GM12878 (cell line): Measurements from ENCODE around the gene CAMKMT. TPM values are rescaled to one million over a fixed set of nuclear protein-coding genes. Genes with fewer than 3 reads are reported as not detected.

Source experiments
- ATAC-seq: fragments of 200-7000 bp; cut with Tn5 transposase; 3 replicates; pipeline ENCODE4 v1.9.1; 2020; ENCODE audit warnings: mild to moderate bottlenecking, moderate library complexity
- BruUV-seq: library from RNA; stranded (reverse); fragments of 400-500 nt; replicated peaks from 2 replicates; lab custom pipeline; 2021; lab: Mats Ljungman, UMichigan
- CTCF ChIA-PET: fragments of 300-600 bp; sonication (Branson Sonifier 250); formaldehyde crosslinking; extraction: SDS; loops from one replicate; lab custom pipeline; 2021; ENCODE audit warnings: inconsistent platforms; lab: Yijun Ruan, JAX
- POLR2A ChIA-PET: fragments of 350-600 bp; formaldehyde crosslinking; extraction: SDS; loops from one replicate; lab custom pipeline; 2021; ENCODE audit warnings: inconsistent platforms; lab: Charles Lee
- RAD21 ChIA-PET: fragments of 300-600 bp; sonication (Branson Sonifier 250); formaldehyde crosslinking; loops from one replicate; lab custom pipeline; 2023; ENCODE audit warnings: antibody characterized with exemption; ENCODE audit not compliant: unreplicated experiment; lab: Charles Lee
- SMC1A ChIA-PET: fragments of 300-600 bp; sonication (Branson Sonifier 250); formaldehyde crosslinking; loops from one replicate; lab custom pipeline; 2023; ENCODE audit not compliant: unreplicated experiment, uncharacterized antibody; lab: Charles Lee
- DNase-seq: peaks from one replicate; pipeline ENCODE4 v3.0.0-alpha.2; 2011; ENCODE audit warnings: low read depth, low spot score
- FAIRE-seq: peaks from 3 replicates; lab custom pipeline; 2011; peaks lifted over from hg19 to GRCh38; lab: Jason Lieb, UNC
- H2AFZ ChIP-seq: 2 replicates; pipeline ENCODE4 v1.6.0; 2011; ENCODE audit warnings: low read depth, low read length, control low read depth; ENCODE audit not compliant: control insufficient read depth
- H3K27ac ChIP-seq: 2 replicates; pipeline ENCODE4 v1.5.1; 2011; ENCODE audit warnings: control low read depth; ENCODE audit not compliant: control insufficient read depth, insufficient read depth
- H3K27me3 ChIP-seq, 2 experiments: replicated peaks in 1 of 2; 2 replicates each; pipeline versions ENCODE4 v1.6.0 to v1.6.1; 2011; ENCODE audit warnings: low read length in 1 of 2; ENCODE audit not compliant: control insufficient read depth in 2 of 2, insufficient read depth in 2 of 2
- H3K36me3 ChIP-seq, 2 experiments: 2 replicates each; pipeline ENCODE4 v1.5.1; 2011; ENCODE audit warnings: low read length in 1 of 2; ENCODE audit not compliant: control insufficient read depth in 2 of 2, insufficient read depth in 2 of 2
- H3K4me1 ChIP-seq: 2 replicates; pipeline ENCODE4 v1.6.1; 2011; ENCODE audit warnings: mild to moderate bottlenecking, low read length, moderate library complexity, mixed read lengths; ENCODE audit not compliant: control insufficient read depth, insufficient read depth
- H3K4me2 ChIP-seq: 2 replicates; pipeline ENCODE4 v1.6.0; 2011; ENCODE audit warnings: control low read depth; ENCODE audit not compliant: control insufficient read depth, insufficient read depth
- H3K4me3 ChIP-seq: fragments of 200-600 bp; sonication (generic); 2 replicates; pipeline ENCODE4 v1.5.1; 2016
- H3K79me2 ChIP-seq: 2 replicates; pipeline ENCODE4 v1.6.0; 2011; ENCODE audit warnings: low read length; ENCODE audit not compliant: control insufficient read depth, insufficient read depth
- H3K9ac ChIP-seq: 2 replicates; pipeline ENCODE4 v1.8.0; 2011; ENCODE audit warnings: low read length, control low read depth, mixed read lengths; ENCODE audit not compliant: control insufficient read depth, insufficient read depth
- H3K9me3 ChIP-seq: replicated peaks from 3 replicates; pipeline ENCODE4 v1.5.1; 2011; ENCODE audit warnings: mild to moderate bottlenecking, low read length; ENCODE audit not compliant: control insufficient read depth, insufficient read depth
- H4K20me1 ChIP-seq: 2 replicates; pipeline ENCODE4 v1.6.0; 2011; ENCODE audit not compliant: control insufficient read depth, insufficient read depth
- ATF2 ChIP-seq: IDR thresholded peaks from 2 replicates; pipeline ENCODE4 v1.6.1; 2012; ENCODE audit warnings: low read length, inconsistent platforms
- BACH1 ChIP-seq: fragments of 450-650 bp; IDR thresholded peaks from 2 replicates; pipeline ENCODE4 v1.6.1; 2017; ENCODE audit warnings: mild to moderate bottlenecking, borderline replicate concordance
- EP300 ChIP-seq, 2 experiments: fragments of 150-350 bp in 1 of 2; IDR thresholded peaks; 2 replicates each; pipeline ENCODE4 v1.6.1; 2011 to 2012; ENCODE audit warnings: low read depth in 2 of 2, low read length in 2 of 2, borderline replicate concordance in 1 of 2, improper control_type of control experiment in 1 of 2, inconsistent platforms in 1 of 2; ENCODE audit not compliant: control insufficient read depth in 1 of 2
- FOXK2 ChIP-seq: fragments of 450-650 bp; IDR thresholded peaks from 2 replicates; pipeline ENCODE4 v1.6.1; 2017; ENCODE audit warnings: mild to moderate bottlenecking, moderate library complexity
- GABPA ChIP-seq: IDR thresholded peaks from 2 replicates; pipeline ENCODE4 v1.6.1; 2014; ENCODE audit warnings: antibody characterized with exemption, low read depth, mild to moderate bottlenecking, inconsistent platforms
- HDAC6 ChIP-seq: fragments of 200-600 bp; sonication (generic); IDR thresholded peaks from one replicate; pipeline ENCODE4 v1.8.0; 2017; ENCODE audit warnings: antibody characterized with exemption; ENCODE audit not compliant: unreplicated experiment
- IRF4 ChIP-seq: IDR thresholded peaks from 2 replicates; pipeline ENCODE4 v1.6.1; 2011; ENCODE audit warnings: low read depth, low read length
- KDM1A ChIP-seq: fragments of 200-600 bp; sonication (generic); IDR thresholded peaks from 2 replicates; pipeline ENCODE4 v1.6.1; 2016; ENCODE audit warnings: borderline replicate concordance
- KLF5 ChIP-seq: fragments of 450-650 bp; IDR thresholded peaks from 2 replicates; pipeline ENCODE4 v1.6.1; 2014; ENCODE audit warnings: mild to moderate bottlenecking; ENCODE audit not compliant: partially characterized antibody
- NFYB ChIP-seq: IDR thresholded peaks from 2 replicates; pipeline ENCODE4 v1.6.1; 2011; ENCODE audit warnings: low read depth, mild to moderate bottlenecking, low read length, improper control_type of control experiment, moderate library complexity; ENCODE audit not compliant: insufficient read depth
- NR2F1 ChIP-seq: fragments of 450-650 bp; conservative IDR thresholded peaks from 2 replicates; pipeline ENCODE4 v1.6.1; 2017; ENCODE audit warnings: mild to moderate bottlenecking
- PAX5 ChIP-seq: IDR thresholded peaks from 2 replicates; pipeline ENCODE4 v1.6.1; 2011; ENCODE audit warnings: low read depth, low read length, borderline replicate concordance
- POLR2A ChIP-seq: IDR thresholded peaks from 2 replicates; pipeline ENCODE4 v1.6.1; 2011; ENCODE audit warnings: low read depth, mild to moderate bottlenecking, low read length
- RCOR1 ChIP-seq: conservative IDR thresholded peaks from 2 replicates; pipeline ENCODE4 v1.6.1; 2012; ENCODE audit warnings: low read depth, low read length, improper control_type of control experiment
- SPI1 ChIP-seq: IDR thresholded peaks from 2 replicates; pipeline ENCODE4 v1.6.1; 2011; ENCODE audit warnings: low read depth, mild to moderate bottlenecking, low read length, moderate library complexity, borderline replicate concordance; ENCODE audit not compliant: insufficient read depth
- STAT1 ChIP-seq: fragments of 450-650 bp; conservative IDR thresholded peaks from 2 replicates; pipeline ENCODE4 v1.6.1; 2014; ENCODE audit warnings: antibody characterized with exemption, mild to moderate bottlenecking
- TAF1 ChIP-seq: IDR thresholded peaks from 2 replicates; pipeline ENCODE4 v1.6.1; 2011; ENCODE audit warnings: mild to moderate bottlenecking, low read depth, low read length, borderline replicate concordance
- TCF12 ChIP-seq: IDR thresholded peaks from 2 replicates; pipeline ENCODE4 v1.6.1; 2011; ENCODE audit warnings: low read depth, mild to moderate bottlenecking, low read length
- WRNIP1 ChIP-seq: IDR thresholded peaks from 2 replicates; pipeline ENCODE4 v1.6.1; 2011; ENCODE audit warnings: low read depth, low read length, improper control_type of control experiment, borderline replicate concordance
- ZNF687 ChIP-seq: fragments of 450-650 bp; IDR thresholded peaks from 2 replicates; pipeline ENCODE4 v1.6.1; 2017; ENCODE audit warnings: mild to moderate bottlenecking, moderate library complexity
- WGBS: methylation state at CpG from one replicate; pipeline ENCODE4 v1.1.6; 2016; ENCODE audit warnings: low lambda C conversion rate; ENCODE audit not compliant: insufficient replicate concordance, insufficient coverage; ENCODE audit errors: missing lambda C conversion rate; 5-methylcytosine and 5-hydroxymethylcytosine counted together
- in situ Hi-C: fragments of 300-500 bp; cut with MboI; formaldehyde crosslinking; loops from 9 replicates; pipeline ENCODE4 v1.14.3; 2018; ENCODE audit warnings: mixed read lengths
- intact Hi-C: fragments of 100-400 bp; cut with micrococcal nuclease; formaldehyde crosslinking; loops from one replicate; pipeline ENCODE4 v1.14.2; 2022; ENCODE audit not compliant: unreplicated experiment
- polyA plus RNA-seq, 11 experiments: library from polyadenylated mRNA; depleted of rRNA in 4 of 11; unstranded in 6 of 11; stranded (reverse) in 5 of 11; fragments of >200 nt; fragmentation: Nextera tagmentation in 4 of 11; fragmentation: Illumina TruSeq in 1 of 11; extraction: Ambion mirVana in 4 of 11; extraction: Trizol in 1 of 11; gene quantifications; 1 replicate in 1 of 11; 2 replicates in 10 of 11; pipeline versions ENCODE4 v1.2.1 to v1.2.3, GENCODE V29; 2011 to 2016; ENCODE audit warnings: inconsistent platforms in 2 of 11, missing spikeins in 2 of 11, low read depth in 1 of 11
- total RNA-seq, 4 experiments: library from RNA; depleted of rRNA in 3 of 4; stranded (reverse); fragments of >200 nt in 3 of 4; fragmentation: Illumina TruSeq in 1 of 4; extraction: Trizol in 1 of 4; gene quantifications; 2 replicates each; pipeline versions ENCODE4 v1.2.1 to v1.2.3, GENCODE V29; 2013 to 2021

Gene CAMKMT
- total and polyA plus RNA-seq, 10 of the 15 experiments (the other 5 are each of a cell fraction or from before 2014, with no cell fraction given) = 2.7 to 16.0 (median 11.8) TPM

- ChIA-PET SMC1A (interaction anchor here (1.2 to 4.8 kb wide), 4 partner anchors 11 to 69 kb away, joined by 3 to 25 read pairs (median 6); no protein-coding TSS in a partner anchor), RAD21 (interaction anchor here (1.3 to 1.9 kb wide), 3 partner anchors 8 to 90 kb away, joined by 4 to 7 read pairs (median 6); no protein-coding TSS in a partner anchor), POLR2A (no interaction called here), CTCF (interaction anchor here (1.1 to 2.2 kb wide), 4 partner anchors 9 to 385 kb away, joined by 3 to 16 read pairs (median 6); no protein-coding TSS in a partner anchor)
- no peak overlapping the region for H3K4me3 ChIP-seq
- no peaks in the 10 kb centered on the region for H3K79me2 ChIP-seq
- H3K4me1 ChIP-seq = peaks cover 5% of the 10 kb centered on the region
- TF ChIP-seq SPI1 (no peak), RCOR1 (no peak), BACH1 (no peak), KLF5 (no peak), WRNIP1 (no peak), TAF1 (no peak), POLR2A (no peak), NR2F1 (no peak), EP300 (IDR thresholded peaks at IDR 0.05; ENCODE audit: borderline replicate concordance in 1 of 2, control insufficient read depth in 1 of 2, low read depth in 2 of 2, low read length in 2 of 2) (no peak), HDAC6 (no peak), GABPA (no peak), FOXK2 (no peak), ZNF687 (no peak), KDM1A (no peak), ATF2 (no peak), NFYB (no peak), STAT1 (no peak), TCF12 (no peak), IRF4 (no peak), PAX5 (no peak)
- WGBS = 50% methylated on average over 2 of the region's 2 CpGs
- no TSS peak for BruUV-seq
- no peaks in the 10 kb centered on the region for H4K20me1 ChIP-seq
- H3K9me3 ChIP-seq = no peaks in the 10 kb centered on the region
- FAIRE-seq = no peak
- intact Hi-C loops = loop anchor here (10.0 kb wide), 1 partner anchor 265 kb away; no protein-coding TSS in a partner anchor
- no peaks in the 10 kb centered on the region for H3K36me3 ChIP-seq
- H3K9ac ChIP-seq = no peak overlapping the region
- ATAC-seq = peak; percentile 45
- no peak for DNase-seq
- in situ Hi-C loops = no loop called here
- no peak overlapping the region for H3K27ac ChIP-seq
- H3K27me3 ChIP-seq = no peaks in the 10 kb centered on the region
- H2AFZ ChIP-seq = no peak overlapping the region
- H3K4me2 ChIP-seq = no peak overlapping the region
These were observed 208.5 kb downstream of the CAMKMT start for GRCh38 chr2:44570271-44570670.
